GM10266 (cell line): ENCODE data around the gene CELA2B.

Experiments used
- DNase-seq: peaks from one replicate; pipeline ENCODE4 v3.0.0; 2012; ENCODE audit errors: extremely low spot score
- TF ChIP-seq, protein P1 (sequence below): IDR thresholded peaks from 2 replicates; pipeline ENCODE4 v1.5.1; 2012; ENCODE audit warnings: mild to moderate bottlenecking, low read depth; ENCODE audit not compliant: control insufficient read depth, insufficient read depth; ENCODE audit errors: missing control alignments

CELA2B gene

DNA sequence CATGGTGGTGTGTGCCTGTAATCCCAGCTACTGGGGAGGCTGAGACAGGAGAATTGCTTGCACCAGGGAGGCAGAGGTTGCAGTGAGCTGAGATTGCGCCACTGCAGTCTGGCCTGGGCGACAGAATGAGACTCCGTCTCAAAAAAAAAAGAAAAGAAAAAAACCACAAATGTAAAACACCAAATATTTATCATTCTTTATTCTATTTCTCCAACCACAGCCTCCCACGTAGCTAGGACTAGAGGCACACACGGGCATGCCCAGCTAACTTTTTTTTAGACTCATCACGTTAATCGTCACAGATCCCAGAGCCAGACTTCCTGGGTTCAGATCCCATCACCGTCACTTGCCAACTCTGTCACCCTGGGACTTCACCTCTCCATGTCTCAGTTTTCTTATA lies 64.3 kb downstream of the CELA2B start:
- DNase-seq = no peak
- TF ChIP-seq, protein P1, sequence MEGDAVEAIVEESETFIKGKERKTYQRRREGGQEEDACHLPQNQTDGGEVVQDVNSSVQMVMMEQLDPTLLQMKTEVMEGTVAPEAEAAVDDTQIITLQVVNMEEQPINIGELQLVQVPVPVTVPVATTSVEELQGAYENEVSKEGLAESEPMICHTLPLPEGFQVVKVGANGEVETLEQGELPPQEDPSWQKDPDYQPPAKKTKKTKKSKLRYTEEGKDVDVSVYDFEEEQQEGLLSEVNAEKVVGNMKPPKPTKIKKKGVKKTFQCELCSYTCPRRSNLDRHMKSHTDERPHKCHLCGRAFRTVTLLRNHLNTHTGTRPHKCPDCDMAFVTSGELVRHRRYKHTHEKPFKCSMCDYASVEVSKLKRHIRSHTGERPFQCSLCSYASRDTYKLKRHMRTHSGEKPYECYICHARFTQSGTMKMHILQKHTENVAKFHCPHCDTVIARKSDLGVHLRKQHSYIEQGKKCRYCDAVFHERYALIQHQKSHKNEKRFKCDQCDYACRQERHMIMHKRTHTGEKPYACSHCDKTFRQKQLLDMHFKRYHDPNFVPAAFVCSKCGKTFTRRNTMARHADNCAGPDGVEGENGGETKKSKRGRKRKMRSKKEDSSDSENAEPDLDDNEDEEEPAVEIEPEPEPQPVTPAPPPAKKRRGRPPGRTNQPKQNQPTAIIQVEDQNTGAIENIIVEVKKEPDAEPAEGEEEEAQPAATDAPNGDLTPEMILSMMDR = no peak
